HG02610 (cell line): Measurements from ENCODE around the gene PKN3.
"Not testable (repeated sequence)": the region's sequence is repeated elsewhere in the genome, so short reads cannot be mapped to it uniquely, and the experiment has no call there.

ENCODE experiments used
- ATAC-seq: cut with Tn5 transposase; IDR thresholded peaks from one replicate; pipeline ENCODE4 v1.9.1; 2021; ENCODE audit warnings: mild to moderate bottlenecking, moderate library complexity; ENCODE audit not compliant: unreplicated experiment

The PKN3 gene

GRCh38 chr9:128690684-128691034 is 11.6 kb upstream of the PKN3 start:
- ATAC-seq = no peak

GRCh38 chr9:128693738-128694137 is 8.6 kb upstream of the PKN3 start:
- ATAC-seq = not testable (repeated sequence)

- ATAC-seq = no peak
Observed at GRCh38 chr9:128694344-128694743, 8.0 kb upstream of the PKN3 start.

- no peak for ATAC-seq
Observed at GRCh38 chr9:128696923-128697707, 5.2 kb upstream of the PKN3 start.

- ATAC-seq = not testable (repeated sequence)
Observed at GRCh38 chr9:128699096-128699795, 3.1 kb upstream of the PKN3 start.

GRCh38 chr9:128701227-128701854 is 962 bp upstream of the PKN3 start:
- no peak for ATAC-seq

GRCh38 chr9:128702949-128703615 is 779 bp downstream of the PKN3 start:
- no peak for ATAC-seq

- ATAC-seq = no peak
Observed at GRCh38 chr9:128703616-128704355, 1.5 kb downstream of the PKN3 start.

GRCh38 chr9:128704356-128704670 is 2.0 kb downstream of the PKN3 start:
- no peak for ATAC-seq

GRCh38 chr9:128705051-128705965 is 3.0 kb downstream of the PKN3 start:
- no peak for ATAC-seq

GRCh38 chr9:128706045-128706444 is 3.7 kb downstream of the PKN3 start:
- ATAC-seq = no peak

GRCh38 chr9:128706671-128707381 is 4.5 kb downstream of the PKN3 start:
- ATAC-seq = no peak

- ATAC-seq = no peak
Observed at GRCh38 chr9:128707446-128707845, 5.1 kb downstream of the PKN3 start.

- no peak for ATAC-seq
Observed at GRCh38 chr9:128712451-128713410, 10.4 kb downstream of the PKN3 start.

GRCh38 chr9:128713411-128713780 is 11.1 kb downstream of the PKN3 start:
- ATAC-seq = no peak

GRCh38 chr9:128713941-128714573 is 11.8 kb downstream of the PKN3 start:
- ATAC-seq = no peak

- no peak for ATAC-seq
Observed at GRCh38 chr9:128714586-128715435, 12.5 kb downstream of the PKN3 start.
